ENCODE data around the gene UCN. TPM values are rescaled to one million over a fixed set of nuclear protein-coding genes. Genes with fewer than 3 reads are reported as not detected.

The UCN gene
- total RNA-seq, 1 experiment from 2014 or later: 1.5 TPM

- Histone ChIP-seq H2BK120ac (ENCODE audit: low read depth, low read length, poor library complexity, severe bottlenecking) (no peak overlapping the region), H3K14ac (ENCODE audit: insufficient read depth, low read length) (no peak overlapping the region), H3K23ac (ENCODE audit: insufficient read length, low read depth, low read length) (no peak overlapping the region), H3K4me2 (ENCODE audit: insufficient read depth, insufficient read length, low read length) (no peak overlapping the region), H2BK15ac (ENCODE audit: low read depth, low read length) (no peak overlapping the region), H3K27ac (ENCODE audit: insufficient read length, low read depth, low read length) (no peak overlapping the region), H2BK12ac (ENCODE audit: insufficient read length, low read depth, low read length) (no peak overlapping the region), H3K79me2 (ENCODE audit: insufficient read depth, low read length) (no peaks in the 10 kb centered on the region), H3K4me1 (ENCODE audit: insufficient read depth, low read length) (no peaks in the 10 kb centered on the region; the same call in 1 of the 2 replicates), H3K27me3 (ENCODE audit: insufficient read depth, low read length) (no peaks in the 10 kb centered on the region), H3K9ac (ENCODE audit: extremely low read depth, insufficient read length, low read length) (no peak overlapping the region), H3K56ac (ENCODE audit: insufficient read length, low read depth, low read length) (no peak overlapping the region), H4K20me1 (ENCODE audit: control insufficient read depth, insufficient read depth, insufficient read length) (no peaks in the 10 kb centered on the region), H3K23me2 (ENCODE audit: insufficient read length, low read depth, low read length, poor library complexity, severe bottlenecking) (no peaks in the 10 kb centered on the region), H3K9me3 (ENCODE audit: control insufficient read depth, low read depth, low read length) (no peaks in the 10 kb centered on the region), H2AFZ (ENCODE audit: low read length) (no peak overlapping the region), H2BK20ac (ENCODE audit: low read depth, low read length, poor library complexity, severe bottlenecking) (no peak overlapping the region), H4K8ac (replicated peaks; ENCODE audit: insufficient read length, low read depth, low read length) (no peak overlapping the region), H4K91ac (ENCODE audit: insufficient read length, low read depth, low read length) (no peak overlapping the region), H3K4ac (ENCODE audit: low read depth, low read length) (no peak overlapping the region), H4K5ac (ENCODE audit: insufficient read length, low read depth, low read length) (no peak overlapping the region), H2BK5ac (ENCODE audit: insufficient read length, low read length) (no peak overlapping the region), H3T11ph (ENCODE audit: low read length) (no peak overlapping the region), H3K18ac (ENCODE audit: insufficient read length, low read depth, low read length) (no peak overlapping the region), H2AK5ac (ENCODE audit: insufficient read length, low read length) (no peak overlapping the region), H3K79me1 (ENCODE audit: insufficient read depth, low read depth, low read length, poor library complexity, severe bottlenecking) (no peaks in the 10 kb centered on the region)
- no peak overlapping the region for H3K4me3 Mint-ChIP-seq
- peak; percentile 68 for TF ChIP-seq CTCF (conservative IDR thresholded peaks at IDR 0.05)
- H3K9me3 Mint-ChIP-seq: no peaks in the 10 kb centered on the region
- H3K27ac Mint-ChIP-seq: peak overlapping the region in 1 of 3 experiments; percentile 31; a peak in 1 of 7 replicates
- peaks cover 4% of the 10 kb centered on the region; the same call in 1 of the 2 replicates for H3K27me3 Mint-ChIP-seq (ENCODE audit: low read depth)
- peaks cover 13% of the 10 kb centered on the region in 2 experiments for H3K4me1 Mint-ChIP-seq
- WGBS (ENCODE audit: extremely low coverage, insufficient read length, low lambda C conversion rate): no CpG with 5 or more reads among the region's 6 CpGs
- H3K36me3 Mint-ChIP-seq (ENCODE audit: insufficient read depth in 1 of 3, low read depth in 3 of 3): no peaks in the 10 kb centered on the region
- peak; percentile 68 for DNase-seq
These were observed 16.4 kb downstream of the UCN start for GRCh38 chr2:27291865-27292264.

Measured in H9 (cell line).